GM20000 (cell line): ENCODE measurements around the gene GASK1B.

Experiments
- DNase-seq: peaks from one replicate; pipeline ENCODE4 v3.0.0; 2012; ENCODE audit warnings: low spot score
- TF ChIP-seq, protein P1 (sequence below): IDR thresholded peaks from 2 replicates; pipeline ENCODE4 v1.5.1; 2012; ENCODE audit warnings: mild to moderate bottlenecking, control low read depth; ENCODE audit errors: extremely low read depth, missing control alignments

The GASK1B gene

DNA sequence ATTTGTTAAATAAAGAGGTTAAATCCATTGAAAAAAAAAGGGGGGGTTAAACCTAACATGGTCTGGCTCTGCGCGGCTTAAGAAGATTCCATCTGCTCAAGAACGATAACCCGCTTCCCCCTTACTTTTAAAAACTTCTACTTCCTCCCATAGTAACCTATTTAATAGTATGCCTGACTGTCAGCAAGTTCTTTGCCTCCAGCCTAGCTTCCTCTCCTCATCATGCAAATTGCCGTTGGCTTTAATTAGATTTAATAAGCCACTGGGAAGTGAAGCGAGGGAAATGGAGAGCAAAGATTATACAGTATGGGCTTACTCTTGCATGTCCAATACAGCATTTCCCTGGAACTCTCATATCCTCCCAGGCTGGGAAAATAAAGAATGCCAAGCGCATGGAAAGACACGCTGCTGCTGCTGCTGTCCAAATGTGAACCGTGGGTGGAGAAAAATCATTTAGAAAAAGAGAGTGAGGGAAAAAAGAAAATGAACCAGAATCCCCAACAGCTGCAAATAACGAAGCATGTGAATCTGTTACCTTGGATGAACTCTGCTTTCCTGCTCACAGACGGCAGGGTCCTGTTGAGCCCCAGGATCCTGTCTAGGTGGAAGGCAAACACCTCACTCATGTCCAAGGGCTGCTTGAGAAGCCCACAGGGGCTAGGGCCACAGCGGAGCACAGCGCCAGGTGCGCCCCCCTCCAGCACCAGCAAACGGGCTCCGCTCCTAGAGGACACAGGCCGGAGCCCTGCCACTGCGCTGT is 2.7 kb downstream of the GASK1B start:
- TF ChIP-seq, protein P1, sequence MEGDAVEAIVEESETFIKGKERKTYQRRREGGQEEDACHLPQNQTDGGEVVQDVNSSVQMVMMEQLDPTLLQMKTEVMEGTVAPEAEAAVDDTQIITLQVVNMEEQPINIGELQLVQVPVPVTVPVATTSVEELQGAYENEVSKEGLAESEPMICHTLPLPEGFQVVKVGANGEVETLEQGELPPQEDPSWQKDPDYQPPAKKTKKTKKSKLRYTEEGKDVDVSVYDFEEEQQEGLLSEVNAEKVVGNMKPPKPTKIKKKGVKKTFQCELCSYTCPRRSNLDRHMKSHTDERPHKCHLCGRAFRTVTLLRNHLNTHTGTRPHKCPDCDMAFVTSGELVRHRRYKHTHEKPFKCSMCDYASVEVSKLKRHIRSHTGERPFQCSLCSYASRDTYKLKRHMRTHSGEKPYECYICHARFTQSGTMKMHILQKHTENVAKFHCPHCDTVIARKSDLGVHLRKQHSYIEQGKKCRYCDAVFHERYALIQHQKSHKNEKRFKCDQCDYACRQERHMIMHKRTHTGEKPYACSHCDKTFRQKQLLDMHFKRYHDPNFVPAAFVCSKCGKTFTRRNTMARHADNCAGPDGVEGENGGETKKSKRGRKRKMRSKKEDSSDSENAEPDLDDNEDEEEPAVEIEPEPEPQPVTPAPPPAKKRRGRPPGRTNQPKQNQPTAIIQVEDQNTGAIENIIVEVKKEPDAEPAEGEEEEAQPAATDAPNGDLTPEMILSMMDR = no peak
- no peak for DNase-seq

DNA sequence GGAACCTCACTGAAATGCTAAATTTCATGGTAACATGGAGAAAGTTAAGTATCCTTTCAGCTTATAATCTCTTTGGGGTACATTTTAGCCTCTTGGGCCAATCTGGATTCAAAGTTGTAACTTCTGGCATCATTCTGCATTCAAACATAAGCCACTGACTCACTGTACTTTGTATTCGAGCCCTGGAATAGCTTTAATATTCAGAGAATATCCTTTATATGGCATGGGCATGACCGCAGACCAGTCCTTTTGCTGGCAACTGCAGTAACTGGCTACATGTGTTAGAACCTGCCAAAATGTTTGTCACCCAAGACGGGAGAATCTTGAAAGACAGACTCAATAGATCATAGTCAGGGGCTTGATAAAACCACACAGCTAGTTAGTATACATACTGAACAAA is 3.3 kb downstream of the GASK1B start:
- TF ChIP-seq, protein P1 = no peak
- no peak for DNase-seq

DNA sequence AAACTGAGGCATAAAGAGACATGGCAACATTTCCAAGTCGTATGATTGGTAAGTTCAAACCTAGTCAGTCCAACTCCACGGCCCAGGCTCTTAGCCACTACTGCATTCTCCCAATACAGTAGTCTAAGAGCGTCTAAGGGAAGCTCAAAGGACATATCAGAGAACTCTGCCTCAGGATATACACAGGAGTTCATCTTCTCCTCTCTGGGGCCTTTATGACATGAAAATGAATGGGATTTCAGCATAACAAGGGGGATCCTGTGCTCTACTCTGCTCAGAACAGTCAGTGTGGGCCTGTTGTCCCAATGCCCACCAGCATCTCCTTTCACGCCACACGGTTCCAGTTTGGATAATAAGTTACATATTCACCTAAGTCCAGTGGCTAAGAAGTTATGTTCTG is 4.2 kb downstream of the GASK1B start:
- DNase-seq = no peak
- TF ChIP-seq, protein P1 = no peak

DNA sequence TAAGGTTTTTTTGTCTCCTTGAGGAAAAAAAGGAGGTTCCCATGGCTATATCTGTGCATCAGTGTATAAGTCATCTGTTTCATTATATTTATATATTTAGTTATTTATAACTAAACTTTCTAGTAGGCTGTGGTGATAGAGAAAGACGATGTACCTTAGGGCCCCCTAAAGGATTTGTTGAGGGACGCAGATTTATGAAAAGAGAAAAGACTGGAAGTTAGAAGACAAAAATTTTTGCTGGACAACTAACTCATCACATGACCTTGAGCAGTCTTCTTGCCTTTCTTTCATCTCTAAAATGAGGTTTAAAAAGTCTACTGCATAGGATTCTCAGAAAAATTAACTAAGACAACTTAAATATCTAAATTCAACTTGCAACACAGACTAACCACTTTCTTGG is 6.1 kb downstream of the GASK1B start:
- TF ChIP-seq, protein P1 = no peak
- no peak for DNase-seq

DNA sequence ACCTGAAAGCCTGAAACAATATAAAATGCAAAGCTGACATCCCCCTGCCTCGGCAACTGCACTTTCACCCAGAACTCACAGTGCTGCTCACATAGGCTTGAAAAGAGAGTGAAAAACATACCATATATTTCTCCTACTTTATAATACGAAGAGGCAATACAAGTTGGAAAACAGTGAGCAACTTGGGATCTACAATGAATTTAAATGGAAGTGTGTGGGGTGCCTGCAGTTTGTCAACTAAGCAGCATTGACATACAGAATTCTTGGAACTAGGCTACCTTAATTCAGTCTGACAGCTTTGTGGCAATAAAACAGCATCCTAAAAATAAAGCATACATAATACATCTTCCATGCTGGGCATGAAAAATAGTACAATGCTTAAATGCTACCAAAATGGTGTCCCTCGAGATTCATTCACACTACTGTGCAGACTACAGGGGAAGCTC is 8.0 kb downstream of the GASK1B start:
- TF ChIP-seq, protein P1 = no peak

DNA sequence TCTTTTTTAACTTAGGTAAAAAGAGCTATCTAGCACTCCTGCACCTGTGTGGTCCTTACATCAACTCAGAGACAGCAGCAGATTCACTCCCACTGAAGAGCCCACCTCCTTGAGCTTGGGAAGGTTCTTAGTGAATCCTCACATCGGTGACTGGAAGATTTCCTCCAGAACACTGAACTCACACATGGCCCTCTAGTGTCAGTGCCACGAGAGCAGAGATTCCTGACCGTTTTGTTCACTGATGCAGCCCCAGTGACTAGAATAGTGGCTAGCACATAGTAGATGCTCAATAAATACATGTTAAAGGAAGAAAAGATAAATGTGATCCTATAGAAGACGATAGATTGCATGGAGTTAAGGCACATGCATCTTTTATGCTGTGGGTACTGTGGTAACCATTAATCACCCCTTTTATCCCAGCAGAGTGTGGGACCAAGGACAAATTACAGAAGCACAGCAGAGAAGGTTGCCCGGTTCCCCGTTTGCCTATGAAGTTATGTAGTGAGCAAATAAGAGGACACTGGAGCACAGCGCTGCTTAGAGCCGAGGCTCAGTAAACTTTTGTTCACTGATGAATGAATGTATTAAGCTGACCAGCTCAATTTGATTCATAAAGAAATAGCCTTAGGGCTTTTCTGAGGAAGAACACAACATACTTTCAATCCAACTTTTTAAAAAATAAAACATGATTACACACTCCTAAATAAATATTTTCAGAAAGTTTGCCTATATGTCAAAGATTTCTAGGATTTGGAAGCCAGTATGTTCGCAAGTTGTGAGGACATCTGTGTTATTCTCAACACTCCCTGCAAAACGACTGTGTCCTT is 8.7 kb downstream of the GASK1B start:
- TF ChIP-seq, protein P1 = no peak
- DNase-seq = no peak

More for the DNA sequence above, 8.0 kb downstream of the GASK1B start:
- no peak for DNase-seq

DNA sequence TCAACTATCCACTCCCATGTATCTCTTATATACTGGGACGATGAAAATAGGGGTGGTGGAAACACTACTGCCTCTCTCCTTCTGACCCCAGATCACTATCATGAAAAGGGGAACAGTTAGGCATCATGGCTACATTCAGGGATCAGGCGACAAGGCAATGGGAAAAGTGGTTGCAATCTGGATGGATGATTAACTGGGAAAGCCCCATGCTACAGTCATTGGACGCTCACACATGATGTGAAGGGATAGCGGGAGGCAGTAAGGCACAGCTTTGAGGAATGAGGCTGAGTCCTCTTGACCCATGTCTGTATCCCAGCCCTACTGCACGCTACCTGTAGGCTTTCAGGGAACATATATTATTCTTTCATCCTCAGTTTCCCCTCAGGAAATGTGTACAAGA is 10.2 kb downstream of the GASK1B start:
- no peak for DNase-seq

More for the DNA sequence above, 10.2 kb downstream of the GASK1B start:
- TF ChIP-seq, protein P1 = no peak
